ENCODE data around the gene PDE3B.
A peak's percentile ranks its signal among the peaks of the same experiment; 100 is the strongest.

The PDE3B gene

DNA sequence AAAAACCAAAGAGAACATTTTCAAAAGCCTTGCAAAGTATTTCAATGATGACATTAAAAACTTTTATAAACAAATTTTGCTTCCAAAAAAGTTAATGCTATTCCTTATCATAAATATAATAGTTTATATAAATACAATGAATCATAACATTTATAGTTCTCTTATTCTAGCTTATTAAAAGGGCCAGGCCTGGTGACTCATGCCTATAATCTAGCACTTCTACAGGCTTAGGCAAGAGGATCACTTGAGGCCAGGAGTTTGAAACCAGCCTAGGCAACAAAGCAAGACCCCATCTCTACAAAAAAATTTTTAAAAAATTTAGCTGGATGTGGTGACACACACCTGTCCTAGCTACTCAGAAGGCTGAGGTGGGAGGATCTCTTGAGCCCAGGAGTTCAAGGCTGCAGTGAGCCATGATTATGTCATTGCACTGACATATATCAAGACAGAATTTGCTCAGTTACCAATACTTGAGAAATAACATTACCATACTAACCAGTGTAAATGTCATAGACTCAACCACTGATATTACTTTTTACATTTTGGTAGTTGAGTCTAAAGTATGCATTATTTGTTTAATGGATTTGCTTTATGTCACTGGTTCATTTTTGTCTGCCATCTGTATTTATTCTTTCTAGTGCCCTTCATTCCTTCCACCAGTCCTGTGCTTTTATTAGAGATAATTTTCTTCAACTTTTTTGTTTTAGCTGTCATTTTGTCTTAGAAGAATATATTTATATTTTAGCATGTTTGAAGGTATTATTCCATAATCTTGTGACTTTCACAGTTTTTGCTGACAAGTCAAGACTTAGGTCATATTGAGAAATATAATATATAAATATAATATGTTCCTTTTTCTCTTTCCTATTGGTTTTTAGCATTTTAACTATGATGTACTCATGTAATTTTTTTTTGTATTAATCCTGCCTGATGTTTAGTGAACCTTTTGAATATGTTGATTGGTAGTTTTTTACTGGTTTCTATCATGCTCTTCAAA, 192.2 kb downstream of the PDE3B start:
- Histone ChIP-seq H4K91ac (ENCODE audit: low read depth, low read length) (no peak overlapping the region), H4K8ac (ENCODE audit: low read depth, low read length) (no peak overlapping the region), H3K79me2 (ENCODE audit: control insufficient read depth, insufficient read depth, low read length, poor library complexity) (no peaks in the 10 kb centered on the region), H3K4me2 (ENCODE audit: low read length) (no peak overlapping the region), H3K18ac (ENCODE audit: low read length) (no peak overlapping the region), H2BK5ac (ENCODE audit: low read depth, low read length, poor library complexity) (no peak overlapping the region), H3K36me3 (ENCODE audit: control insufficient read depth in 1 of 2, insufficient read depth in 2 of 2, low read length in 2 of 2) (no peaks in the 10 kb centered on the region), H3K79me1 (ENCODE audit: low read length) (no peaks in the 10 kb centered on the region), H3K14ac (ENCODE audit: low read length) (no peak overlapping the region), H4K12ac (ENCODE audit: low read depth, low read length) (no peak overlapping the region), H3K23ac (ENCODE audit: low read length) (no peak overlapping the region), H3K27me3 (ENCODE audit: insufficient read depth, low read length) (no peaks in the 10 kb centered on the region), H3K9me3 (ENCODE audit: insufficient read depth, low read depth, low read length) (no peaks in the 10 kb centered on the region), H2BK120ac (ENCODE audit: insufficient read depth, low read length, poor library complexity) (no peak overlapping the region), H3K27ac (ENCODE audit: low read depth, low read length) (no peak overlapping the region), H2BK12ac (ENCODE audit: low read length) (no peak overlapping the region), H3K9ac (ENCODE audit: low read length) (no peak overlapping the region), H3K4ac (ENCODE audit: low read depth, low read length) (no peak overlapping the region), H2AFZ (ENCODE audit: insufficient read depth, low read length, poor library complexity) (no peak overlapping the region), H2AK5ac (ENCODE audit: low read length) (no peak overlapping the region), H3K4me1 (ENCODE audit: control insufficient read depth in 1 of 2, insufficient read depth in 2 of 2, low read length in 2 of 2) (no peaks in the 10 kb centered on the region), H3K4me3 (ENCODE audit: low read depth, low read length) (no peak overlapping the region)
- no peak for DNase-seq

DNA sequence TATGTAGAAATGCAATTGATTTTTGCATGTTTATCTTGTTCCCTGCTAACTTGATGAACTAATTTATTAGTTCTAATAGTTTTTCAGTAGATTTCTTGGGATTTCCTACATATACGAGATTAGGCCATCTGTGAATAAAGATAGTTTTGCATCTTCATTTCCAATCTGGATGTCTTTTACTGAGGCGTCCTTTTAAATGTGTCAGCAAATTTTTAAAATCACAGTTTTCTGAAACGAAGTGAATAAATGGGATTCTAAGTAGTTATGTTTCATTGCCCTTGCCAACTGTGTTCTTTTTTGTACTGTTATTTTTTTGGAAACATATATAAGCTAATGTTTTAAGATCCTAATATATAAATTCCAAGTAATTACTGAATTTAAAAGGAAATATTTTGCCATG, 198.4 kb downstream of the PDE3B start:
- H4K8ac ChIP-seq (ENCODE audit: low read depth, low read length) = no peak overlapping the region
- no peaks in the 10 kb centered on the region for H3K4me1 ChIP-seq (ENCODE audit: control insufficient read depth in 1 of 2, insufficient read depth in 2 of 2, low read length in 2 of 2)
- no peak overlapping the region for H2BK12ac ChIP-seq (ENCODE audit: low read length)
- no peak overlapping the region for H3K18ac ChIP-seq (ENCODE audit: low read length)
- no peak overlapping the region for H4K12ac ChIP-seq (ENCODE audit: low read depth, low read length)
- H3K4me3 ChIP-seq (ENCODE audit: low read depth, low read length) = no peak overlapping the region
- H2BK5ac ChIP-seq (ENCODE audit: low read depth, low read length, poor library complexity) = no peak overlapping the region
- no peak overlapping the region for H2AFZ ChIP-seq (ENCODE audit: insufficient read depth, low read length, poor library complexity)
- H3K27ac ChIP-seq (ENCODE audit: low read depth, low read length) = no peak overlapping the region
- no peak overlapping the region for H2AK5ac ChIP-seq (ENCODE audit: low read length)
- H3K9me3 ChIP-seq (ENCODE audit: insufficient read depth, low read depth, low read length) = no peaks in the 10 kb centered on the region
- H3K79me2 ChIP-seq (ENCODE audit: control insufficient read depth, insufficient read depth, low read length, poor library complexity) = no peaks in the 10 kb centered on the region
- H3K23ac ChIP-seq (ENCODE audit: low read length) = no peak overlapping the region
- H3K27me3 ChIP-seq (ENCODE audit: insufficient read depth, low read length) = no peaks in the 10 kb centered on the region
- no peak overlapping the region for H3K4me2 ChIP-seq (ENCODE audit: low read length)
- no peak overlapping the region for H3K4ac ChIP-seq (ENCODE audit: low read depth, low read length)
- DNase-seq = no peak
- H3K36me3 ChIP-seq (ENCODE audit: control insufficient read depth in 1 of 2, insufficient read depth in 2 of 2, low read length in 2 of 2) = no peaks in the 10 kb centered on the region
- H3K79me1 ChIP-seq (ENCODE audit: low read length) = no peaks in the 10 kb centered on the region
- H3K9ac ChIP-seq (ENCODE audit: low read length) = no peak overlapping the region
- no peak overlapping the region for H4K91ac ChIP-seq (ENCODE audit: low read depth, low read length)
- no peak overlapping the region for H2BK120ac ChIP-seq (ENCODE audit: insufficient read depth, low read length, poor library complexity)
- whole genome bisulfite sequencing (ENCODE audit: extremely low coverage, insufficient coverage, insufficient read length) = no CpG with 5 or more reads among the region's 3 CpGs
- no peak overlapping the region for H3K14ac ChIP-seq (ENCODE audit: low read length)

DNA sequence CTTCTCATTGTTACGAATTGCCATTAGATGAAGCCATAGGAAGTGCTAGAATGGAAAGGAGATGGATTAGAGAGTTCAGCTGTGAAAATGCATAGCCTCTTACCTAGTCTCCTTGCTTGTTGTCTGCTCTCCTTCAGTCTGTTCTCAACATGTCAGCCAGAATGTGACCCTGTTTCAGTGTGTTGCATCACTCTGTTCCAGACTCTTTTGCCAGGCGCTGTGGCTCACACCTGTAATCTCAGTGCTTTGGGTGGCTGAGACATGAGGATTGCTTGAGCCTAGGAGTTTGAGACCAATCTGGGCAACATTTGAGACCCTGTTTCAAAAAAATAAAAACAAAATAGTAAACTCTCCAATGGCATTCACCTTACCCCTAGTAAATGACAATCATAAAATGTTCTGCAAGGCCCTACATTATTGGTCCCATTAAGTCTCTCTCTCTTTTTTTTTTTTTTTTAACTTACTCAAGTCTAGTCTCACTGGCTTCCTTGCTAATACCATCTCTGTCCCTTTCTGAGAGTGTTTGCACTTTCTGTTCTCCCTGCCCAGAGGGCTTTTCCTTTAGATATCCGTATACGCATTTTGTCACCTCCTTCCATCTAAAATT, 209.1 kb downstream of the PDE3B start:
- Histone ChIP-seq H3K23ac (ENCODE audit: low read length) (no peak overlapping the region), H3K18ac (ENCODE audit: low read length) (no peak overlapping the region), H4K8ac (ENCODE audit: low read depth, low read length) (no peak overlapping the region), H3K79me2 (ENCODE audit: control insufficient read depth, insufficient read depth, low read length, poor library complexity) (no peaks in the 10 kb centered on the region), H2BK12ac (ENCODE audit: low read length) (no peak overlapping the region), H2AFZ (ENCODE audit: insufficient read depth, low read length, poor library complexity) (no peak overlapping the region), H2AK5ac (ENCODE audit: low read length) (no peak overlapping the region), H2BK120ac (ENCODE audit: insufficient read depth, low read length, poor library complexity) (no peak overlapping the region), H2BK5ac (ENCODE audit: low read depth, low read length, poor library complexity) (no peak overlapping the region), H3K9ac (ENCODE audit: low read length) (no peak overlapping the region), H4K12ac (ENCODE audit: low read depth, low read length) (no peak overlapping the region), H3K4me2 (ENCODE audit: low read length) (no peak overlapping the region), H3K27ac (ENCODE audit: low read depth, low read length) (no peak overlapping the region), H3K9me3 (ENCODE audit: insufficient read depth, low read depth, low read length) (no peaks in the 10 kb centered on the region), H3K4me3 (ENCODE audit: low read depth, low read length) (no peak overlapping the region), H3K36me3 (ENCODE audit: control insufficient read depth in 1 of 2, insufficient read depth in 2 of 2, low read length in 2 of 2) (no peaks in the 10 kb centered on the region), H3K4me1 (ENCODE audit: control insufficient read depth in 1 of 2, insufficient read depth in 2 of 2, low read length in 2 of 2) (no peaks in the 10 kb centered on the region), H3K27me3 (ENCODE audit: insufficient read depth, low read length) (no peaks in the 10 kb centered on the region), H4K91ac (ENCODE audit: low read depth, low read length) (no peak overlapping the region), H3K4ac (ENCODE audit: low read depth, low read length) (no peak overlapping the region), H3K79me1 (ENCODE audit: low read length) (no peaks in the 10 kb centered on the region), H3K14ac (ENCODE audit: low read length) (no peak overlapping the region)
- WGBS (ENCODE audit: extremely low coverage, insufficient coverage, insufficient read length) = 100% methylated on average over 2 of the region's 4 CpGs
- no peak for DNase-seq

DNA sequence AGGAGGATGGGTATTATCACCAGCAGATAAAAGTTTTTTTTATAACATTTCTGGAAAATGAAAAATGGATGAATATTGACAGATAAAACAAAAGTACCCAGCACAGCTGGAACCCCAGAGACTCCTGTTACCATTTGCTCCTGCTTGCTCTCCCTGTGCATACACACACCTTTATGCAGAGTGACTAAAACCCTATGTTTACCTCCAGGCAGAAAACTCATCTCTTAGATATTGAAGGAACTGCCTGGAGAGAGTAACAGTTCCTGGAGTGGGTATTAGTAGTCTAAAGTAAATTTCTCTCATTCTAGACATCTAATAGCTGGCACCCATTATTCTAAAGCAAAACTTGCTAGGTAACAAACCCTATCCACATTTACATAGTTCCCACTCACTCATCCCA, 210.5 kb downstream of the PDE3B start:
- no peak overlapping the region for H2BK12ac ChIP-seq (ENCODE audit: low read length)
- no peaks in the 10 kb centered on the region for H3K79me2 ChIP-seq (ENCODE audit: control insufficient read depth, insufficient read depth, low read length, poor library complexity)
- no peaks in the 10 kb centered on the region for H3K27me3 ChIP-seq (ENCODE audit: insufficient read depth, low read length)
- peak; percentile 10 to 47 for DNase-seq
- no peak overlapping the region for H2AK5ac ChIP-seq (ENCODE audit: low read length)
- no peak overlapping the region for H3K27ac ChIP-seq (ENCODE audit: low read depth, low read length)
- H3K14ac ChIP-seq (ENCODE audit: low read length) = no peak overlapping the region
- H3K4ac ChIP-seq (ENCODE audit: low read depth, low read length) = no peak overlapping the region
- H4K12ac ChIP-seq (ENCODE audit: low read depth, low read length) = no peak overlapping the region
- H3K9me3 ChIP-seq (ENCODE audit: insufficient read depth, low read depth, low read length) = no peaks in the 10 kb centered on the region
- H2BK120ac ChIP-seq (ENCODE audit: insufficient read depth, low read length, poor library complexity) = no peak overlapping the region
- H3K18ac ChIP-seq (ENCODE audit: low read length) = no peak overlapping the region
- H3K79me1 ChIP-seq (ENCODE audit: low read length) = no peaks in the 10 kb centered on the region
- H4K91ac ChIP-seq (ENCODE audit: low read depth, low read length) = no peak overlapping the region
- no peak overlapping the region for H2AFZ ChIP-seq (ENCODE audit: insufficient read depth, low read length, poor library complexity)
- no peaks in the 10 kb centered on the region for H3K4me1 ChIP-seq (ENCODE audit: control insufficient read depth in 1 of 2, insufficient read depth in 2 of 2, low read length in 2 of 2)
- H4K8ac ChIP-seq (ENCODE audit: low read depth, low read length) = no peak overlapping the region
- H3K23ac ChIP-seq (ENCODE audit: low read length) = no peak overlapping the region
- no peak overlapping the region for H3K4me2 ChIP-seq (ENCODE audit: low read length)
- H3K36me3 ChIP-seq (ENCODE audit: control insufficient read depth in 1 of 2, insufficient read depth in 2 of 2, low read length in 2 of 2) = no peaks in the 10 kb centered on the region
- H3K4me3 ChIP-seq (ENCODE audit: low read depth, low read length) = no peak overlapping the region
- no peak overlapping the region for H2BK5ac ChIP-seq (ENCODE audit: low read depth, low read length, poor library complexity)
- no peak overlapping the region for H3K9ac ChIP-seq (ENCODE audit: low read length)

All from trophoblast cell (in vitro differentiated cells and primary cell).